Measurements from ENCODE around the gene HADHB.
A peak's percentile ranks its signal among the peaks of the same experiment; 100 is the strongest.
"Not testable (repeated sequence)": the region's sequence is repeated elsewhere in the genome, so short reads cannot be mapped to it uniquely, and the experiment has no call there.

HADHB gene

DNA sequence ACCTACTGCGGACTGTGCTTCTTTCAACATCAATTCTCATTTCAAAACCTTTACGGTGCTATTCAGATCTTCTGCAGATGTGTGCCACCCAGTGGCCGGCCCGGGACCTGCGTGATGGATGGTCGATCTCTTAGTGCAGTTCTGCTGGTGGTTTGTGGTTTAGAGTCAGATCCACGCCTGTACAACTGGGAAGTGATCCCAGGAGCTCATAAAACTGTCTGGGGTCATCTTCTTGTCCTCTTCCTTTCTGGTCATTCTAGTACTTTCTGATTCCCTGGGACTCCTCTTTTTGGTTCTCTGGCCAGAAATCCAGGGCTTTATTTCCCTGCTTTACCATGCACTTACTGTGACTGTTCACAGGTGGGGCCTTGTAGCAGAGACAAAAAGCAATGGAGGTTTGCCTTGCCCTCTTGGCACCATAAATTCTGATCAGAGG lies 85.4 kb downstream of the HADHB start:
- DNase-seq (ENCODE audit: low spot score), result peak; percentile 79

DNA sequence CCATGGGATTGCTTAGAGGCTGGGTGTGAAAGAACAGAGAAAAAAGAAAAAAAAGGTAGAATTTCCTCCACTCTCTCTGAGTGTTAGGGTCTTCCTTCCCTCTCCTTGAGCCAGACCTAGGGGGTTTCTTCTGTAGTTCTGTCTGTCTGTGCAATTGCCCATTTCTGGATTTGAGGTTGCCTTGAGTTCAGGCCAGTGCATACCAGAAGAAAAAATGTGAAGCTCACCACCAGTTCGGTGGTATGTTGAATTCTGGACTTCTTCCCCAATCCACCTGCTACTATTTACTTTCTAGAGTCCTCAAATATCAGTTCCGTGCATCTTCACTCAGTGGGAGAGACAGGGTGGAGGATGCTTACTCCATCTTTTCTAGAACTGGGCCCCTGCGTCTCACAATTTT lies 85.9 kb downstream of the HADHB start:
- no peak for DNase-seq (ENCODE audit: low spot score)

GRCh38 chr2:26331321-26331720 lies 86.6 kb downstream of the HADHB start:
- DNase-seq (ENCODE audit: low spot score), result not testable (repeated sequence)

GRCh38 chr2:26333293-26333692 lies 88.6 kb downstream of the HADHB start:
- no peak for DNase-seq (ENCODE audit: low spot score)

- DNase-seq (ENCODE audit: low spot score), result no peak
These were observed 90.5 kb downstream of the HADHB start for GRCh38 chr2:26335231-26335630.

- DNase-seq (ENCODE audit: low spot score), result no peak
These were observed 92.0 kb downstream of the HADHB start for GRCh38 chr2:26336719-26337118.

GRCh38 chr2:26337298-26337697 lies 92.6 kb downstream of the HADHB start:
- DNase-seq (ENCODE audit: low spot score), result no peak

Measured in CD4-positive, alpha-beta T cell treated with Interleukin-15 for 4 hours (primary cell).